GM18511 (cell line): ENCODE results near the gene CUEDC2.

Experiments used
- ATAC-seq: cut with Tn5 transposase; IDR thresholded peaks from one replicate; pipeline ENCODE4 v1.9.1; 2021; ENCODE audit warnings: mild to moderate bottlenecking, moderate library complexity; ENCODE audit not compliant: unreplicated experiment

CUEDC2 gene

GRCh38 chr10:102432162-102432950 is at the start of gene CUEDC2:
Gene CUEDC2, minus strand, starts transcription at chr10:102432574. Its CDS starts 7,386 bp downstream, at chr10:102425188.
- ATAC-seq: peak; percentile 79

- ATAC-seq: no peak
Observed at GRCh38 chr10:102480396-102480795, 48.0 kb upstream of the CUEDC2 start.

DNA sequence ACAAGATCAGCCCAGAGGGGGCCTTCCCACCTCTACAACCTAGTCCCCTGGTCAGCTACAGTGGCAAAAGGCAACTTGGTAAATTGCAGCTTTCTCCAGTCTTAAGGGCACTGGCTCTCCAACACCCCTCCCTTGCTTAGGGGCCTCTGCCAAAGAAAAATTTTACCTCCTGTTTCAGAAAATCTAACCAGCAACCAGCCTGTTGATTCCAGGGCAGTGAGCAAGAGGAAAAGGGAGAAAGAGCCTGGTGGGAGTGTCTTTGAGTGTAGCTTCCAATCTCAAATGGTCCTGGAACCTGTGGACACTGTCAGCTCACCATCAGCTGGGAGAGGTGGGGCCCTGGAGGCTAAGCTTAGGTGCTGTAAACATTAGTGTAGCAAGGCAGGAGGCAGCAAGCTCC is 47.3 kb upstream of the CUEDC2 start:
- ATAC-seq: no peak

DNA sequence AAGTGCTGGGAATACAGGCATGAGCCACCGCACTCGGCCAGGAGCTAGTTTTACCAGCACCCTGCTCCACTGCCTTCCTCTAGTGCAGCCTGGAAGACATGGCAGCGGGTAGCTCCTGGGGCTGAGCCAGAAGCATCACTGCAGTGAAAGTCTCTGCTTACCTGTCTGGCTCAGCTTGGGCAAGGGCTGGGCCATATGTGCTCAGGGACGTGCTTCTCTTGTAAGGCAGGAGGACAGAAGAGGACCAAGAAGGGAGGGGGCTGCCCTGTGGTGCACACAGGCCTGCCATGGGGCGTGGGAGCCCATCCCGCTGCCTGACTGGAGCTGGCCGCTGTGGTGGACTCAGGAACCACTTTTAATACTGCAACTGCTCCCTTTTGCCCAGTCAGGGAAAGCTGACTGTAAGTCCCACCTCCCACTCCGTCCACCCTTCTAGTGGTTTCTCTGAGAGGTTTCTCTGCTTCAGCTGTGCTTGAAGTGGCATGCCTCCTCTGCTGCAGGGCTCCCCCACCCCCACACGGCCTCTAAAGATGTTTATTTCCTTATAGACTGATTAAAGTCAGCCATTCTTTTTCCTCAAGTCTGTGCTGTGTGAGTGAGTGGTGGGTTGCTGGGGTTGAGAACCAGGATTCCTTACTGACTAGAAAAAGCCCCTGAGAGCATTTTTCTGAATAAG is 44.2 kb upstream of the CUEDC2 start:
- ATAC-seq: no peak

GRCh38 chr10:102475451-102476040 is 43.2 kb upstream of the CUEDC2 start:
- ATAC-seq: no peak

- ATAC-seq: no peak
Observed at GRCh38 chr10:102473445-102474331, 41.3 kb upstream of the CUEDC2 start.

DNA sequence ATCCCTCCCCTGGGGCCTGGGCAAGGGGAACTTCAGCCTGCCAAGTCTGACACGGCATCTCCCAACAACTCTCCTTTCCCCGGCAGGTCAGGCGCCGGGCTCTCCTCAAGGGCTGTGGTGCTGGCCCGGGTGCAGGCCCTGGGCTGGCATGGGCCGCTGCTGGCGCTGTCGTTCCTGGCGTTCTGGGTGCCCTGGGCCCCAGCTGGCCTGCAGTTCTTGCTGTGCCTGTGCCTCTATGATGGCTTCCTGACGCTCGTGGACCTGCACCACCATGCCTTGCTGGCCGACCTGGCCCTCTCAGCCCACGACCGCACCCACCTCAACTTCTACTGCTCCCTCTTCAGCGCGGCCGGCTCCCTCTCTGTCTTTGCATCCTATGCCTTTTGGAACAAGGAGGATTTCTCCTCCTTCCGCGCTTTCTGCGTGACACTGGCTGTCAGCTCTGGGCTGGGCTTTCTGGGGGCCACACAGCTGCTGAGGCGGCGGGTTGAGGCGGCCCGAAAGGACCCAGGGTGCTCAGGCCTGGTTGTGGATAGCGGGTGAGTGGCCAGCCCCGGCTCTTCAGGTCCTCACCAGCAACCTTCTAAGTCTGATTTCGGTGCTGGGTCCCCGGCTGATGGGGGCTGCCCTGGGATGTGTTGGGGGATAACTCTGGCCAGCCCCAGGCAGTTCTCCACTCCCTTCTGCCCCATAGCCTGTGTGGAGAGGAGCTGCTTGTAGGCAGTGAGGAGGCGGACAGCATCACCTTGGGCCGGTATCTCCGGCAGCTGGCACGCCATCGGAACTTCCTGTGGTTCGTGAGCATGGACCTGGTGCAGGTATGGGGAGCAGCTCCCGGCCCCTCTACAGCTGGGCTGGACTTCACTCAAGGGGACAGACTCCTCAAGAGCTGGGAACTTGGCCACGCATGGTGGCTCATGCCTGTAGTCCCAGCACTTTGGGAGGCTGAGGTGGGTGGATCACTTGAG is 38.5 kb upstream of the CUEDC2 start:
- no peak for ATAC-seq

DNA sequence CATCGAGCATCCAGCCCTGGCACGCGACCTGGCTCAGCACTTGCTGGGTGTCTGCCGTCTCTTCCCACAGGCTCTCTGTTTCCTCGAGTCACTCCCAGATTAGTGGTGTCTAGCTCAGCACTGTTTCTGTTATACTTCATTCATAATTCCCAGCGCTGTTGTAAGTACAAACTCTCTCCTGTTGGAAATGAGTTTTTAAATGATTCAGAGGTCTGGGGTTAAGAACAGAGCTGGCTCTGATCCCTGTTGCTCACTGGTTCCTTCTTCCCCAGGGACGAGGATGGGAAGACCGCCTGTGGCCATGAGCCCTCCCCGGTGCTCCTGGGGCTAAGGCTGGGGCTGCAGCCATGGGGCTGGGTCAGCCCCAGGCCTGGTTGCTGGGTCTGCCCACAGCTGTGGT is 36.3 kb upstream of the CUEDC2 start:
- ATAC-seq: no peak

DNA sequence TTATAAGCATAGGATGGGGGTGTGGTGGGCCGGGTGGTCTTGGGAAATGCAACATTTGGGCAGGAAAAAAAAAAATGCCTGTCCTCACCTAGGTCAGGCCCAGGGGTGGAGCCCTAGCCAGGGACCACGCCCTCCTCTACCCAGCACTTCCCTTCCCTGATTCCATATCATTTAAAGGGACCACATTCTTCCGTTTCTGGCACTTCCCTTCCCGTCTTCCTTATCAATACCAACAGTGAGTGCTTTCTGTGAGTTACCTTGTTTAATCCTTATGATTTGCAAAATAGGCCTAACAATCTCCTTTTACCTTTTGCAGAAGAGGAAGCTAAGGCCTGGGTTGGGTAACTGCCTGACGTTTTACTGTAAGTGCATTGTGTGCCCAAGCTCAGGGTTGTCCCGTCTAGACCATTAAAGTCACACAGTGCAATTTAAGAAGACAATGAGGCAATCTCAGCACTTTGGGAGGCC is 35.6 kb upstream of the CUEDC2 start:
- no peak for ATAC-seq

DNA sequence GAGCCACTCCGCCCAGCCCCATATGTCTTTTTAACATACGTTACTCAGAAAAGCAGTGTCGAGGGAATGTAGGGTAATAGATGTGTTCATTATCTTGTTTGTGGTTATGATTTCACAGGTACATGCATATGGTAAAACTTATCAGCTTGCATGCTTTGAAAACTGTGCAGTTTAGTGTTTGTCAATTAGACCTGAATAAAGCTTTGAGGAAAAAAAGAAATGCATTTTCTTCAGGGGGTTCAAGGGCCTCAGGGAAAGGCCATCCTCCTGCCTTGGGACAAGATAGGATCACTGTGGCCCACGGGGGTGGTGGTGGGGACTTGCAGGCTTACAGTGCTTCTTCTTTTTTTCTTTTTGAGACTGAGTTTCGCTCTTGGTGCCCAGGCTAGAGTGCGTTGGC is 34.9 kb upstream of the CUEDC2 start:
- no peak for ATAC-seq

DNA sequence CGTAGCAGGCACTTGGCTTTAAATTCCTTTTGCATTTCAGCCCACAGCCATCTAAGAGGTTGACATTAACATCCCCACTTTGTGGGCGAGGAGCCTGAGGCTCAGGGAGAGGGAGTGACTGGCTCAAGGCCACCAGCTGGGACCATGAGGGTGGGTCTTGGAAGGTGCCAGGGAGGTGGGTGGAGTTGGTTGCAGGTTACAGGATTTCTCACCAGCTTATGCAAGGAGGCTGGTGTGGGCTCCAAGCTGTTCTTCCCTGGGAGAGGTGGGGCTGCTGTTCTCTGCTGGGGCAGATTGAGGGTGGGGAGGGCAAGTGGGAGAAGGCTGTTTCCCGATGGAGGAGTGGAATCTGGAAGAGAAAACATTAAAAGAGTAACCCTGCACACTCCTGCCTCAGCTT is 33.1 kb upstream of the CUEDC2 start:
- no peak for ATAC-seq

DNA sequence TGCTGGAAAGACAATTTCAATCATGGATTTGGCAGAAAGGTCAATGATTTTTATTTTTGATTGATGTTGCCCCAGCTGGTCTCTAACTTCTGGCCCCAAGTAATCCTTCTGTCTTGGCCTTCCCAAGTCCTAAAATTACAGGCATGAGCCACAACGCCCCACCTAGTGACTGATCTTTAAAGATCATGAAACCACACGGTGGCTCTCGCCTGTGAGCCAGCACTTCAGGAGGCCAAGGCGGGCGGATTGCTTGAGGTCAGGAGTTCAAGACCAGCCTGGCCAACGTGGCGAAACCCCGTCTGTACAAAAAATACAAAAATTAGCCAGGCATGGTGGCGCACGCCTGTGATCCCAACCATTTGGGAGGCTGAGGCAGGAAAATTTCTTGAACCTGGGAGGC is 31.6 kb upstream of the CUEDC2 start:
- ATAC-seq: no peak

- ATAC-seq: no peak
Observed at GRCh38 chr10:102462512-102463054, 30.2 kb upstream of the CUEDC2 start.

DNA sequence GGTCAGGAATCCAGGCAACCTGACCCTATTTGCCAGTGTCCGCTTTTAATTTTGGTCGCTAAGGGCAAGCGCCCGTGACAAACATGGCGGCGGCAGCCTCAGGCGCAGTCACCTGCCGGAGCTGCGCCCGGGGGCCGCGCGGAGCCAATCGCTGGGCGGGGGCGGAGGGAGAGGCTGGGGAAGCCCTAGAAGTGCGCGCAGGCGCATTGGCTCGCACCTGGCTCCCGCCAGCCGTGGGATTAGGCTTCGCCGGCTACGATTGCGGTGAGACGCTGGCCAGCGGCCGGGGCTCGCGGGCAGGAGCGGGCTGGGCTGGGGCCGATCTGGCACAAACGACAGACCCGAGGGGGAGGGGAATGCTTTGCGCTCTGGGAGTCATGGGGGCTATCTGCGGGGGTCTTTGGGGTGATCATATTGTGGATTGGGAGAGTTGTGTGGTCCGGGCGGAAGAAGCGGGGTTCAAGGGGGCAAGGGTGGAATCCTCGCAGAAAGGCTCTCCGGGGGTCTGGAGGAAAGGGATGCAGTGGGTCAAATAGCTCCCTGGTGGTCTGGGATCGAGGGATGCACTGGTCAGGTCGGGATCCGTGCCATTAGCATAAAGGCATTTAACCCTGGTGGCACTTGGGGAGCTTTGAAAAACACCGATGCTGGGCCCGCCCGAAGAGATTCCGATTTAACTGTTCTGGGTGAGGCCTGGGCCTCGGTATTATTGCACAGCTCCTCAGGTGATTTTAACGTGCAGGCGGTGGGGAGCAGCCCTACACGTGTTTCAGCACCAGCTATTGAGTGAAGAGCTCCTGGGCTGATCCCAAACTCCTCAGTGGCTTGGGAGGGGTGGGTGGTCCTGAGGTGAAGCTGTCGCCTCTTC is 29.0 kb upstream of the CUEDC2 start:
- ATAC-seq: peak; percentile 89

- peak; percentile 36 for ATAC-seq
Observed at GRCh38 chr10:102460836-102461186, 28.4 kb upstream of the CUEDC2 start.

DNA sequence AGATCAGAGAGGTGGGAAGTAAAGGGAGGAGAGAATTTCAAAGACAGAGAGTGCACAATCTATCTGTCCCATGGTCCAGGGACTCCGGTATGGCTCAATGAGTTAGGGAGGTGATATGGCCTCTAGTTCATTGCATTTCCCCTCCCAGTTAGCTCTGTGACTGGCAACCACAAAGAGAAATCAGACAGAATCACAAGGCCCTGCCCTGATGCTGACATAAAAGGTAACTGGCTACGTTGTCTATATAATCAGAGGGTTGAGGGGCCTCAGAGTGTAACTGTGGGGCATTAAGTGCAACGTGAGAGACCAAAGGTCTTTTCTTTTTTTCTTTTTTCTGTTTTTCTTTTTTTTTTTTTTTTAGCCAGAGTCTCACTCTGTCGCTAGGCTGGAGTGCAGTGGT is 26.3 kb upstream of the CUEDC2 start:
- ATAC-seq: no peak

- ATAC-seq: no peak
Observed at GRCh38 chr10:102457591-102458150, 25.3 kb upstream of the CUEDC2 start.

DNA sequence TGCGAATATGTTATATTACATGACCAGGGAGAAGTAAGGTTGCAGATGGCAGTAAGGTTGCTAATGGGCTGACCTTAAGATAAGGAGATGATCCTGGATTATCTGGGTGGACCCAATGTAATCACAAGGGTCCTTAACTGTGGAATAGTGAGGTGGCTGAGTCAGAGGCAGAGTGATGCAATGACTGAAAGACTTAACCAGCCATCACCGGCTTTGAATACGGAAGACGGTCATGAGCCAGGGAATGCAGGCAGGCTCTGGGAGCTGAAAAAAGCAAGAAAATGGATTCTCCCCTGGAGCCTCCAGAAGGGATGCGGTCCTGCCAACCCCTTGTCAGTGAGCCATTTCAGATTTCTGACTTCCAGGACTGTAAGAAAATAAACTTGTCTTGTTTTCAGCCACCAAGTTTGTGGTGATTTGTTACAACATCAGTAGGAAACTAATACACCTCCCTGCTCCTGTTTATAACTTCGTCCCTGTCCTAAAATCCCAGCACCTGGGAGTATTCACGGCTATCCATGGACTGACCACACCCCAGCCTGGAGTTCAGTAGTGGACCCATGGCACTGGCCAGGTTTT is 23.6 kb upstream of the CUEDC2 start:
- no peak for ATAC-seq
